ENCODE data around the gene UBA1. TPM values are rescaled to one million over a fixed set of nuclear protein-coding genes. Genes with fewer than 3 reads are reported as not detected.

Gene UBA1
- total and polyA plus RNA-seq, 2 of the 13 experiments (the other 11 are each of a cell fraction or from before 2014, with no cell fraction given): 93.3 to 129 TPM

DNA sequence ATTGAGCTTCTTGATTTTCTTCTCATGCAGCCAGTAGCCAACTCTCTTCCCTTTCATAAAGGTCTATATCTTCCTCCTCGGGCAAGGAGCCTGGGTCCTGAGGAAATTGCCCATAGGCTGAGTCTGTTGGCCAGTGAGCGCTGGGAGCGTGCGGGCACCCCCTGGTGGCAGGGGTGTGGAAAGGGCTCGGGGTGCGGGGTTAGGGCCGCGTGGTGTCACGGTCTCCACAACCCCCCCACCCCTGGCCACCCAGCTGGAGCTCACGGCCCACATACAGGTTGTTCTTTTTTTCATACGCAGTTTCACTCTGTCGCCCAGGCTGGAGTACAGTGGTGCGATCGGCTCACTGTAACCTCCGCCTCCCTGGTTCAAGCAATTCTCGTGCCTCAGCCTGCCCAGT lies 35.5 kb upstream of the UBA1 start (continued):
- TF ChIP-seq, protein P1, sequence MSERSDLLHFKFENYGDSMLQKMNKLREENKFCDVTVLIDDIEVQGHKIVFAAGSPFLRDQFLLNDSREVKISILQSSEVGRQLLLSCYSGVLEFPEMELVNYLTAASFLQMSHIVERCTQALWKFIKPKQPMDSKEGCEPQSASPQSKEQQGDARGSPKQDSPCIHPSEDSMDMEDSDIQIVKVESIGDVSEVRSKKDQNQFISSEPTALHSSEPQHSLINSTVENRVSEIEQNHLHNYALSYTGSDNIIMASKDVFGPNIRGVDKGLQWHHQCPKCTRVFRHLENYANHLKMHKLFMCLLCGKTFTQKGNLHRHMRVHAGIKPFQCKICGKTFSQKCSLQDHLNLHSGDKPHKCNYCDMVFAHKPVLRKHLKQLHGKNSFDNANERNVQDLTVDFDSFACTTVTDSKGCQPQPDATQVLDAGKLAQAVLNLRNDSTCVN (CRISPR knock-in tag; IDR thresholded peaks at IDR 0.05; ENCODE audit: borderline replicate concordance): no peak
- TF ChIP-seq ELF4 (CRISPR knock-in tag; IDR thresholded peaks at IDR 0.05; ENCODE audit: borderline replicate concordance) (no peak), NR2F6 (IDR thresholded peaks at IDR 0.05) (no peak), NR2F6 (CRISPR knock-in tag; IDR thresholded peaks at IDR 0.05) (no peak), MEIS1 (CRISPR knock-in tag; IDR thresholded peaks at IDR 0.05; ENCODE audit: borderline replicate concordance) (no peak), KDM1A (CRISPR knock-in tag; IDR thresholded peaks at IDR 0.05) (no peak)

DNA sequence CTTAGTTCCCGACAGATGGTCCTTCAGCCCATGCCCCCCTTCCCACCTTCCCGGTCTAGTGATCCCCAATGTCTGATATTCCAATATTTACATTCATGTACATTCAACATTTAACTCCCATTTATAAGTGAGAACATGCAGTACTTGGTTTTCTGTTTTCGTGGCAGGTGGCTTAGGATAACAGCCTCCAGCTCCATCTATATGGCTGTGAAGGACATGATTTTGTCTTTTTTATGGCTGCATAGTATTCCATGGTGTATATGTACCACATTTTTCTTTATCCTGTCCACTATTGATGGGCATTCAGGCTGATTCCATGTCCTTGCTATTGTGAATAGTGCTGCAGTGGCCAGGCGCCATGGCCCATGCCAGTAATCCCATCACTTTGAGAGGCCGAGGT lies 34.8 kb upstream of the UBA1 start:
- H3K9ac ChIP-seq (ENCODE audit: insufficient read depth, low read depth, low read length): no peak overlapping the region
- no TSS peak for BruUV-seq (replicated peaks)
- no peaks in the 10 kb centered on the region for H3K9me3 ChIP-seq (ENCODE audit: low read length)
- in situ Hi-C loops (cut with HindIII; ENCODE audit: extremely low pct_ligation_motif_present, low pct_unique_long_range_greater_than_20kb): no loop called here
- WGBS (ENCODE audit: low lambda C conversion rate): 100% methylated on average over 5 of the region's 5 CpGs
- CTCF ChIA-PET (ENCODE audit: low intra/inter-chr PET ratio, low total read pairs): no interaction called here
- no peak overlapping the region for H3K27ac ChIP-seq (ENCODE audit: extremely low read length, insufficient read depth, low read length)
- FAIRE-seq (no peak), ATAC-seq (no peak), DNase-seq (ENCODE audit: low spot score) (no peak)
- H3K27me3 ChIP-seq (ENCODE audit: control insufficient read depth in 1 of 2, insufficient read depth in 2 of 2, low read length in 2 of 2): no peaks in the 10 kb centered on the region
- POLR2A ChIA-PET: no interaction called here
- H3K4me3 ChIP-seq (replicated peaks in 1 of 3; ENCODE audit: insufficient read depth in 1 of 3, low read depth in 2 of 3, low read length in 3 of 3): no peak overlapping the region
- no peak overlapping the region for H2AFZ ChIP-seq (ENCODE audit: low read length)
- peaks cover 2 to 10% of the 10 kb centered on the region in 2 experiments; a peak in 3 of 5 replicates for H3K36me3 ChIP-seq (replicated peaks in 1 of 2; ENCODE audit: control insufficient read depth in 1 of 2, insufficient read depth in 2 of 2, low read length in 2 of 2)
- H3K4me1 ChIP-seq (ENCODE audit: insufficient read depth, low read length): peaks cover 27% of the 10 kb centered on the region
- no peak overlapping the region for H3K4me2 ChIP-seq (ENCODE audit: low read depth, low read length)
- peaks cover 2% of the 10 kb centered on the region; the same call in 1 of the 2 replicates for H4K20me1 ChIP-seq (ENCODE audit: insufficient read depth, low read length)
- intact Hi-C loops (cut with micrococcal nuclease; ENCODE audit: unreplicated experiment): no loop called here
- H3K79me2 ChIP-seq (ENCODE audit: insufficient read depth, low read length): peaks cover 43% of the 10 kb centered on the region
- TF ChIP-seq, protein P2, sequence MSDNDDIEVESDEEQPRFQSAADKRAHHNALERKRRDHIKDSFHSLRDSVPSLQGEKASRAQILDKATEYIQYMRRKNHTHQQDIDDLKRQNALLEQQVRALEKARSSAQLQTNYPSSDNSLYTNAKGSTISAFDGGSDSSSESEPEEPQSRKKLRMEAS (IDR thresholded peaks at IDR 0.05): no peak
- TF ChIP-seq ZMYM4 (CRISPR knock-in tag; IDR thresholded peaks at IDR 0.05) (no peak), PLRG1 (conservative IDR thresholded peaks at IDR 0.05) (no peak)
